ENCODE data around the gene DDX60. TPM values are rescaled to one million over a fixed set of nuclear protein-coding genes. Genes with fewer than 3 reads are reported as not detected.
"Not testable (repeated sequence)": the region's sequence is repeated elsewhere in the genome, so short reads cannot be mapped to it uniquely, and the experiment has no call there.

Gene DDX60
- total RNA-seq, 2 experiments from 2014 or later = 18.6 to 21.1 TPM

GRCh38 chr4:168220893-168221292 lies 97.7 kb downstream of the DDX60 start:
- Mint-ChIP-seq H3K36me3 (ENCODE audit: low read depth) (peaks cover 42% of the 10 kb centered on the region), H3K4me1 (ENCODE audit: low read depth) (no peaks in the 10 kb centered on the region), H3K27me3 (no peaks in the 10 kb centered on the region), H3K9me3 (peaks cover 10% of the 10 kb centered on the region), H3K4me3 (no peak overlapping the region), H3K27ac (no peak overlapping the region)
- ChIA-PET CTCF (no interaction called here), POLR2A (no interaction called here)
- ATAC-seq = no peak
- no peak for TF ChIP-seq CTCF (IDR thresholded peaks at IDR 0.05)
- no peak for DNase-seq
- intact Hi-C loops (cut with micrococcal nuclease) = no loop called here

GRCh38 chr4:168218645-168219044 lies 99.9 kb downstream of the DDX60 start:
- Mint-ChIP-seq H3K9me3 (peaks cover 17% of the 10 kb centered on the region), H3K27ac (no peak overlapping the region), H3K4me1 (ENCODE audit: low read depth) (no peaks in the 10 kb centered on the region), H3K36me3 (ENCODE audit: low read depth) (peaks cover 59% of the 10 kb centered on the region), H3K27me3 (no peaks in the 10 kb centered on the region), H3K4me3 (no peak overlapping the region)
- ATAC-seq (no peak), DNase-seq (no peak)
- intact Hi-C loops (cut with micrococcal nuclease) = no loop called here
- TF ChIP-seq CTCF (IDR thresholded peaks at IDR 0.05) = no peak
- ChIA-PET POLR2A (no interaction called here), CTCF (interaction anchor here (0.6 to 2.1 kb wide), 2 partner anchors 10 to 709 kb away, joined by 3 to 6 read pairs; no protein-coding TSS in a partner anchor)

GRCh38 chr4:168213511-168213910 lies 105.0 kb downstream of the DDX60 start:
- DNase-seq; H3K27ac Mint-ChIP-seq; intact Hi-C loops (cut with micrococcal nuclease); ATAC-seq; H3K27me3 Mint-ChIP-seq; CTCF ChIA-PET; POLR2A ChIA-PET; H3K4me3 Mint-ChIP-seq; H3K4me1 Mint-ChIP-seq (ENCODE audit: low read depth): not testable (repeated sequence)
- Mint-ChIP-seq H3K36me3 (ENCODE audit: low read depth) (peaks cover 38% of the 10 kb centered on the region), H3K9me3 (peaks cover 22% of the 10 kb centered on the region)

GRCh38 chr4:168212656-168213055 lies 105.9 kb downstream of the DDX60 start:
- no peak for DNase-seq
- Mint-ChIP-seq H3K36me3 (ENCODE audit: low read depth) (peaks cover 31% of the 10 kb centered on the region), H3K27me3 (no peaks in the 10 kb centered on the region), H3K4me1 (ENCODE audit: low read depth) (no peaks in the 10 kb centered on the region), H3K27ac (no peak overlapping the region), H3K4me3 (no peak overlapping the region), H3K9me3 (peaks cover 17% of the 10 kb centered on the region)
- ChIA-PET CTCF (no interaction called here), POLR2A (no interaction called here)
- intact Hi-C loops (cut with micrococcal nuclease) = no loop called here
- no peak for TF ChIP-seq CTCF (IDR thresholded peaks at IDR 0.05)
- ATAC-seq = no peak

- no peaks in the 10 kb centered on the region for H3K4me1 Mint-ChIP-seq (ENCODE audit: low read depth)
- TF ChIP-seq CTCF (IDR thresholded peaks at IDR 0.05) = no peak
- POLR2A ChIA-PET = no interaction called here
- CTCF ChIA-PET = interaction anchor here (1.3 kb wide), 1 partner anchor 224 kb away, joined by 3 read pairs; no protein-coding TSS in a partner anchor
- peaks cover 6% of the 10 kb centered on the region for H3K36me3 Mint-ChIP-seq (ENCODE audit: low read depth)
- H3K27ac Mint-ChIP-seq = no peak overlapping the region
- DNase-seq = no peak
- no peaks in the 10 kb centered on the region for H3K27me3 Mint-ChIP-seq
- no peak overlapping the region for H3K4me3 Mint-ChIP-seq
- H3K9me3 Mint-ChIP-seq = peaks cover 21% of the 10 kb centered on the region
- ATAC-seq = no peak
- intact Hi-C loops (cut with micrococcal nuclease) = no loop called here
Observed at GRCh38 chr4:168208957-168209614, 109.5 kb downstream of the DDX60 start.

Data from activated CD8-positive, alpha-beta T cell treated with anti-CD3 and anti-CD28 coated beads for 36 hours (primary cell).